SU-DHL-6 (cell line): ENCODE data around the gene PIP5K1B.

ENCODE experiments used
- H2AFZ ChIP-seq: fragments of 200-600 bp; sonication (generic); 2 replicates; pipeline ENCODE4 v1.6.1; 2014; ENCODE audit warnings: low read depth, mild to moderate bottlenecking, moderate library complexity, mixed read lengths, antibody characterized with exemption, low read length; ENCODE audit not compliant: severe bottlenecking
- H3F3A ChIP-seq: fragments of 200-600 bp; shearing (Covaris generic); 2 replicates; pipeline ENCODE4 v1.6.0; 2016; ENCODE audit warnings: antibody characterized with exemption, mild to moderate bottlenecking; ENCODE audit not compliant: insufficient read depth
- H3K27ac ChIP-seq: fragments of 200-600 bp; sonication (generic); 2 replicates; pipeline ENCODE4 v1.5.1; 2016; ENCODE audit warnings: low read depth, mild to moderate bottlenecking, low read length, moderate library complexity, mixed read lengths
- H3K27me3 ChIP-seq: fragments of 200-600 bp; sonication (generic), shearing (Covaris generic); 2 replicates; pipeline ENCODE4 v1.6.0; 2014; ENCODE audit warnings: mild to moderate bottlenecking, low read length
- H3K36me3 ChIP-seq: fragments of 200-600 bp; sonication (generic); 2 replicates; pipeline ENCODE4 v1.6.1; 2014; ENCODE audit warnings: mild to moderate bottlenecking, low read length, mixed read lengths
- H3K4me2 ChIP-seq: fragments of 300-600, 200-600 bp; shearing (Covaris generic), sonication (generic); 2 replicates; pipeline ENCODE4 v1.6.0; 2014; ENCODE audit warnings: low read length, low read depth, mild to moderate bottlenecking; ENCODE audit not compliant: poor library complexity, severe bottlenecking
- H3K4me3 ChIP-seq: fragments of 200-600 bp; sonication (generic); 2 replicates; pipeline ENCODE4 v1.5.1; 2014; ENCODE audit warnings: antibody characterized with exemption, low read length, mild to moderate bottlenecking, mixed read lengths; ENCODE audit not compliant: insufficient read depth, poor library complexity, severe bottlenecking
- H3K79me2 ChIP-seq: fragments of 200-600 bp; sonication (generic); 2 replicates; pipeline ENCODE4 v1.6.1; 2014; ENCODE audit warnings: mild to moderate bottlenecking, low read length, moderate library complexity; ENCODE audit not compliant: insufficient read depth
- H3K9ac ChIP-seq: fragments of 200-600 bp; sonication (generic); 2 replicates; pipeline ENCODE4 v1.7.0; 2014; ENCODE audit warnings: mild to moderate bottlenecking, low read length
- H3K9me2 ChIP-seq: fragments of 200-600 bp; sonication (generic); replicated peaks from 2 replicates; pipeline ENCODE4 v1.6.1; 2014; ENCODE audit warnings: low read length; ENCODE audit not compliant: insufficient read depth
- H3K9me3 ChIP-seq: fragments of 200-600 bp; sonication (generic); 2 replicates; pipeline ENCODE4 v1.6.1; 2014; ENCODE audit warnings: low read length, mixed read lengths; ENCODE audit not compliant: insufficient read depth
- H4K20me1 ChIP-seq: fragments of 200-600 bp; sonication (generic); 2 replicates; pipeline ENCODE4 v1.6.1; 2014; ENCODE audit warnings: low read depth, mild to moderate bottlenecking, antibody characterized with exemption, low read length, moderate library complexity, mixed read lengths
- CTCF ChIP-seq: fragments of 200-600 bp; sonication (generic); IDR thresholded peaks from one replicate; pipeline ENCODE4 v1.5.1; 2017; ENCODE audit warnings: antibody characterized with exemption, mild to moderate bottlenecking, low read length, moderate library complexity; ENCODE audit not compliant: insufficient read depth, poor library complexity, severe bottlenecking
- EZH2phosphoT487 ChIP-seq: fragments of 200-600 bp; sonication (generic), shearing (Covaris generic); conservative IDR thresholded peaks from 2 replicates; pipeline ENCODE4 v1.6.1; 2018; ENCODE audit warnings: mild to moderate bottlenecking, antibody characterized with exemption, low read length, moderate library complexity, mixed read lengths

PIP5K1B gene

GRCh38 chr9:68947842-68948569 lies 243.0 kb downstream of the PIP5K1B start:
- no peak overlapping the region for H3K4me3 ChIP-seq
- H3K27ac ChIP-seq, result no peak overlapping the region
- H3K36me3 ChIP-seq, result no peaks in the 10 kb centered on the region
- H4K20me1 ChIP-seq, result no peaks in the 10 kb centered on the region
- H3K27me3 ChIP-seq, result no peaks in the 10 kb centered on the region
- no peaks in the 10 kb centered on the region for H3K79me2 ChIP-seq
- H3K9me2 ChIP-seq, result no peaks in the 10 kb centered on the region
- H2AFZ ChIP-seq, result no peak overlapping the region
- no peak overlapping the region for H3K4me2 ChIP-seq
- H3K9ac ChIP-seq, result no peak overlapping the region
- no peaks in the 10 kb centered on the region for H3K9me3 ChIP-seq
- no peaks in the 10 kb centered on the region for H3F3A ChIP-seq
- TF ChIP-seq EZH2phosphoT487 (no peak), CTCF (no peak)

GRCh38 chr9:68949271-68950000 lies 244.4 kb downstream of the PIP5K1B start:
- H3K79me2 ChIP-seq, result no peaks in the 10 kb centered on the region
- no peaks in the 10 kb centered on the region for H3F3A ChIP-seq
- H3K9ac ChIP-seq, result no peak overlapping the region
- H3K36me3 ChIP-seq, result no peaks in the 10 kb centered on the region
- no peaks in the 10 kb centered on the region for H3K9me2 ChIP-seq
- no peaks in the 10 kb centered on the region for H4K20me1 ChIP-seq
- no peaks in the 10 kb centered on the region for H3K27me3 ChIP-seq
- TF ChIP-seq EZH2phosphoT487 (no peak), CTCF (peak; percentile 24)
- no peaks in the 10 kb centered on the region for H3K9me3 ChIP-seq
- H3K4me2 ChIP-seq, result no peak overlapping the region
- H3K27ac ChIP-seq, result no peak overlapping the region
- no peak overlapping the region for H2AFZ ChIP-seq
- no peak overlapping the region for H3K4me3 ChIP-seq

DNA sequence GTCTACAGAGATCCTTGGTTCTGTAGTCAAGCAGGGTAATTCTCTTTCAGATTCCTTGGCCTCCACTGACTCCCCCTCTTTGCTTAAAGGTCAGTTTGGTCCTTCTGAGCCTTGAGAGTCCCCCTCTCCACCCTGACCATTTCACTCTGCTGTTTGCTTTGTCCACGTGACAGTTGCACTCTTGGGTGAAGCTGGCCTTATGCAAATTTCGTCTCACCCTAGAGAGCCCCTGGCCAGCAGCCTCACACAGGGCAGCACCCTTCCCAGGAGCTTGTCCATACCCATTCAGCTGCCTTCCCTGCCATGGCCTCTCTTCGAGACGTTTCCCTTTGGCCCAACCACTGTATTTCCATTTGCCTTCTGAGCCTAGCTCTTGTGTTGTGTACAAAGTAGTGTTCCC lies 245.1 kb downstream of the PIP5K1B start:
- Histone ChIP-seq H3K4me2 (no peak overlapping the region), H3K4me3 (no peak overlapping the region), H3K27me3 (no peaks in the 10 kb centered on the region), H2AFZ (no peak overlapping the region), H3K9ac (no peak overlapping the region), H3K79me2 (no peaks in the 10 kb centered on the region), H3K9me2 (no peaks in the 10 kb centered on the region), H3K27ac (no peak overlapping the region), H4K20me1 (no peaks in the 10 kb centered on the region), H3K9me3 (no peaks in the 10 kb centered on the region), H3K36me3 (no peaks in the 10 kb centered on the region), H3F3A (no peaks in the 10 kb centered on the region)
- TF ChIP-seq EZH2phosphoT487 (no peak), CTCF (no peak)
